Measurements from ENCODE around the gene SLC38A10. TPM values are rescaled to one million over a fixed set of nuclear protein-coding genes. Genes with fewer than 3 reads are reported as not detected.

The SLC38A10 gene
- polyA plus RNA-seq, 4 donors, result 48.4 to 107 (median 79.2) TPM

DNA sequence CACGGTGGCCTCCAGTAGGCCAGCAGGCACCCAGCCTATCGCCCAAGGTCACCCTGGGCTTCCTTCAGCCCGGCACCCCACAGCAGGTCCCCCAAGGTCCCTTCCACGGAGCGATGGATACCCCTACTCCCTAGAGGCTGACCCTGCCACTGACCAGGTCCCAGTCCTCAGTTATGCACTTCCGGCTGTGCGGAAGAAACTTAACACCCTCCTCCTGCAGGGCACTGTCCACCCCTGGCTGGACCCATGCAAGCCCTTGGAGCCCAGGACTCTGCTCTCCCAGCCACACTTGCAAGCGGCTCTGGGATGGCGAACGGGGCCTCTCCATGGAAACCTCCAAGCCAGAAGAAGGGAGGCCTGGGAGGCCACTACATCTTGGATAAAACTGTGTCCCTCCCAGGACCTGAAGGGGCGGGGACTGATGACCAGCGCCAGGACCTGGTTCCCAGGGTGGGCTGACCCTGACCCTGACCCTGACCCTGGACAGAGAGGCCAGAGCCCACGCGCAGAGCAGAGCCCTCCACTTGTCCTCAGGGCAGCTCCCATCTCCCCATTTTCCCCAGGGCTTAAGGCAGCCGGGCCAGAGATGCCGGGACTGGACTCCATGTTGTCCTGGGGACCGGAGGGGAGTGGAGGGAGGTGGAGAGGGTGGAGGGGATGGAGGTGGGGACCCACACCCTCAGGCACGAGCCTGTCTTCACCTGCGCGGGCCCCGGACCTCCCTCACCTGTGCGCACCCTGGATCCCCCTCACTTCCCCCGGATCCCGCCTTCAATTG is 73.1 kb downstream of the SLC38A10 start:
- DNase-seq (peak in 1 of 2 donors; percentile 25), FAIRE-seq (no peak)
- peak overlapping the region; percentile 48 to 74 (median 60) for H3K4me3 ChIP-seq (ENCODE audit: low read depth in 1 of 3, low read length in 3 of 3)
- H3K4me1 ChIP-seq (ENCODE audit: control insufficient read depth in 3 of 3, insufficient read depth in 2 of 3, low read depth in 1 of 3, low read length in 2 of 3), result peaks cover 0 to 19% (median 0%) of the 10 kb centered on the region in 3 donors
- H3K27me3 ChIP-seq (ENCODE audit: control insufficient read depth in 3 of 3, insufficient read depth in 3 of 3, low read length in 3 of 3), result peaks cover 0 to 9% (median 0%) of the 10 kb centered on the region in 3 donors
- no peaks in the 10 kb centered on the region for H3K9me3 ChIP-seq (ENCODE audit: control insufficient read depth in 2 of 2, insufficient read depth in 1 of 2, low read depth in 1 of 2, low read length in 1 of 2)
- H3K36me3 ChIP-seq (ENCODE audit: control insufficient read depth in 3 of 3, insufficient read depth in 2 of 3, low read depth in 1 of 3, low read length in 3 of 3), result peaks cover 0 to 27% (median 3%) of the 10 kb centered on the region in 3 donors
- no peak overlapping the region for H3K27ac ChIP-seq (ENCODE audit: low read depth in 1 of 3, low read length in 2 of 3)
- 7 to 20% (median 18%) methylated on average over 20 to 24 of the region's 24 CpGs for WGBS, 3 donors

DNA sequence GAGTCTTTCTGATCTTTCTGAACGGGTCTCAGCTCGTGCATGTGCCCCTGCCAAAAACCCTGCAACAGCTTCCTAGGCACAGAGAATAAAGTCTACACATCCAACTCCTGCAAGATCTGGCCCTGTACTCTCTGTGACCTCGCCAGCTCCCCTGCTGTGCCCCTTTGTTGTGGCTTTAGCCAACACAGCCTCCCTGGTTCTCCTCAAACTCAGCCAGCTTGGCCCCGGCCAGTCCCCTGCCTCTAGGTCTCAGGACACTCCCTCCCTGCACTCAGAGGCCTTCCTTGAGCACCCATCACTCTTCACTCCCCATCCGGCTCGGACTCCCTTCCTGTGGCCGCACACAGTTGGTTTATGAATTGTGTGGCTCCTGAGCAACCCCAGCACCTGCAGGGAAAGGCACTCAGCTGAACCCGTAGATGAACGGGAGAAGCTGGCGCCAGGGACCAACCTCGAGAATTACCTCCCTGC is 73.7 kb downstream of the SLC38A10 start:
- Histone ChIP-seq H3K27me3 (ENCODE audit: control insufficient read depth in 3 of 3, insufficient read depth in 3 of 3, low read length in 3 of 3) (peaks cover 0 to 9% (median 0%) of the 10 kb centered on the region in 3 donors), H3K36me3 (ENCODE audit: control insufficient read depth in 3 of 3, insufficient read depth in 2 of 3, low read depth in 1 of 3, low read length in 3 of 3) (peaks cover 0 to 32% (median 3%) of the 10 kb centered on the region in 3 donors), H3K4me3 (ENCODE audit: low read depth in 1 of 3, low read length in 3 of 3) (no peak overlapping the region), H3K27ac (ENCODE audit: low read depth in 1 of 3, low read length in 2 of 3) (no peak overlapping the region), H3K9me3 (ENCODE audit: control insufficient read depth in 2 of 2, insufficient read depth in 1 of 2, low read depth in 1 of 2, low read length in 1 of 2) (no peaks in the 10 kb centered on the region), H3K4me1 (ENCODE audit: control insufficient read depth in 3 of 3, insufficient read depth in 2 of 3, low read depth in 1 of 3, low read length in 2 of 3) (peaks cover 0 to 19% (median 0%) of the 10 kb centered on the region in 3 donors)
- no peak for FAIRE-seq
- no peak for DNase-seq
- 50 to 70% (median 50%) methylated on average over 11 of the region's 11 CpGs for WGBS, 3 donors

DNA sequence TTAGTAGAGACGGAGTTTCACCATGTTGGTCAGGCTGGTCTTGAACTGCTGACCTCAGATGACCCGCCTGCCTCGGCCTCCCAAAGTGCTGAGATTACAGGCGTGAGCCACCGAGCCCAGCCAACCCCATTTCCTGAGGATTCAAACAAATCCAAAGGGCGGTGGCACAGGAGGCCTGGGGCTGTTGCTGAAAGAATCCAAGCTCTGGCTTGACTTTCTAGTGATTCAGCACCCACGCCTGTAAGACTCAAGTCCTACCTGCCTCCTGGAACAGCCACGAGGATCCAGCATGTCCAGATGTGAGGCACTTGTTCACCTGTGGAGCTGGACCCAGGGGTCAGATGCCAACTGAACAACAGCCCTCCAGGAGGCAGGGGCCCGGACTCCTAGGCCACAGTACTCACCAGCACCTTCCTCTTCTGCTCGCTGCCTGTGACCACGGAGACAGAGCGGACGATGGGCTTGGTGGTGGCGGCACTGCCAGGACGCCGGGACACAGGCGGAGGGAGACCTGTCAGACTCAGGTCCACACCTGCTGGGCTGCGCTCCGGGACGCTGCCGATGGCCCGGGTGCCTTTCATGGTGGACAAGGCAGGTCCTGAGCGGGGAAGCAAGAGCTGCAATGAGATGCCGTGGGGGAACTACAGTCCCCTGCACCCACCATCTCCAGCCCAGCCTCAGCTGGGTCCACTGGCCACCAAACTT is 75.5 kb downstream of the SLC38A10 start:
- FAIRE-seq (no peak), DNase-seq (no peak)
- Histone ChIP-seq H3K4me3 (ENCODE audit: low read depth in 1 of 3, low read length in 3 of 3) (no peak overlapping the region), H3K36me3 (ENCODE audit: control insufficient read depth in 3 of 3, insufficient read depth in 2 of 3, low read depth in 1 of 3, low read length in 3 of 3) (peaks cover 0 to 32% (median 3%) of the 10 kb centered on the region in 3 donors), H3K27me3 (ENCODE audit: control insufficient read depth in 3 of 3, insufficient read depth in 3 of 3, low read length in 3 of 3) (peaks cover 0 to 9% (median 0%) of the 10 kb centered on the region in 3 donors), H3K27ac (ENCODE audit: low read depth in 1 of 3, low read length in 2 of 3) (no peak overlapping the region), H3K9me3 (ENCODE audit: control insufficient read depth in 2 of 2, insufficient read depth in 1 of 2, low read depth in 1 of 2, low read length in 1 of 2) (no peaks in the 10 kb centered on the region), H3K4me1 (ENCODE audit: control insufficient read depth in 3 of 3, insufficient read depth in 2 of 3, low read depth in 1 of 3, low read length in 2 of 3) (peaks cover 0 to 19% (median 0%) of the 10 kb centered on the region in 3 donors)
- 95 to 96% (median 95%) methylated on average over 24 of the region's 24 CpGs for WGBS, 3 donors

DNA sequence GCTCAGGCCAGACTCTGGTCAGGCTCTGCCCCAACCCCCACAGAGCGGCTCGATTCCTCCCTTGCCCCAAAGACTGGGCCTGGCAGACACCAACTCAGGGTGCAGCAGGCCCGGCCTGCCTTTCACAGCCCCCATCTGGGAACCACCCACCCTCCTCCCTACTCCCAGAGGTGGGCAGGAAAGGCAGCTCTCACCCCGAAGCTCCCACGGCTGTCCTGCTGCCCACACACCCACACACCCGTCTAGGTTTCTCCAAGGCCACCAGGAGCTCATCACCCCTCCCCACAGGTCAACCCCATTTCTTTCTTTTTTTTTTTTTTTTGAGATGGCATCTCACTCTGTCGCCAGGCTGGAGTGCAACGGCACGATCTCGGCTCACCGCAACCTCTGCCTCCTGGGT is 76.1 kb downstream of the SLC38A10 start:
- H3K36me3 ChIP-seq (ENCODE audit: control insufficient read depth in 3 of 3, insufficient read depth in 2 of 3, low read depth in 1 of 3, low read length in 3 of 3), result peaks cover 0 to 32% (median 3%) of the 10 kb centered on the region in 3 donors
- FAIRE-seq (no peak), DNase-seq (no peak)
- peaks cover 0 to 7% (median 0%) of the 10 kb centered on the region in 3 donors for H3K27me3 ChIP-seq (ENCODE audit: control insufficient read depth in 3 of 3, insufficient read depth in 3 of 3, low read length in 3 of 3)
- H3K4me1 ChIP-seq (ENCODE audit: control insufficient read depth in 3 of 3, insufficient read depth in 2 of 3, low read depth in 1 of 3, low read length in 2 of 3), result peaks cover 0 to 19% (median 0%) of the 10 kb centered on the region in 3 donors
- 90 to 94% (median 92%) methylated on average over 11 of the region's 11 CpGs for WGBS, 3 donors
- H3K4me3 ChIP-seq (ENCODE audit: low read depth in 1 of 3, low read length in 3 of 3), result no peak overlapping the region
- H3K27ac ChIP-seq (ENCODE audit: low read depth in 1 of 3, low read length in 2 of 3), result no peak overlapping the region
- no peaks in the 10 kb centered on the region for H3K9me3 ChIP-seq (ENCODE audit: control insufficient read depth in 2 of 2, insufficient read depth in 1 of 2, low read depth in 1 of 2, low read length in 1 of 2)

DNA sequence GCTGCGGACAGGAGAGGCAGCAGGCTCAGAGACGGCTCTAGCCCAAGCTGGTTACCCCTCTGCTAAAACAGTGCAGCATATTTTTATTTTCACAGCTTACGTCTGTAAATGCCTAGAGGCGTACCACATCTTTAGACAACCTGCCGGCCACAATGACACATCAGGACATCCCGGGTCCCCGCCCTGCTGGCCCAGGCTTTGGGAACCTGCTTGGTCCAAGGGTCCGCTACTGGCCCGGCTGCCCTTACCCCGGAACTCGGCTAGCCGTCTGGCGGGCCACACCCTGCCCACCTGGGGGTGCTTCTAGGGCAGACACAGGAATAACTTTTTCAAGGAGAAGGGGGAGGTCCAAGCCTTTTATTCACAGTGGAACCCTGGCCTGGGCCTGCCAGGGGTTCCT is 76.6 kb downstream of the SLC38A10 start:
- Histone ChIP-seq H3K27ac (ENCODE audit: low read depth in 1 of 3, low read length in 2 of 3) (no peak overlapping the region), H3K36me3 (ENCODE audit: control insufficient read depth in 3 of 3, insufficient read depth in 2 of 3, low read depth in 1 of 3, low read length in 3 of 3) (peaks cover 0 to 32% (median 3%) of the 10 kb centered on the region in 3 donors), H3K9me3 (ENCODE audit: control insufficient read depth in 2 of 2, insufficient read depth in 1 of 2, low read depth in 1 of 2, low read length in 1 of 2) (no peaks in the 10 kb centered on the region), H3K4me3 (ENCODE audit: low read depth in 1 of 3, low read length in 3 of 3) (no peak overlapping the region), H3K4me1 (ENCODE audit: control insufficient read depth in 3 of 3, insufficient read depth in 2 of 3, low read depth in 1 of 3, low read length in 2 of 3) (peaks cover 0 to 13% (median 0%) of the 10 kb centered on the region in 3 donors), H3K27me3 (ENCODE audit: control insufficient read depth in 3 of 3, insufficient read depth in 3 of 3, low read length in 3 of 3) (peaks cover 0 to 2% (median 0%) of the 10 kb centered on the region in 3 donors)
- 86 to 95% (median 91%) methylated on average over 13 of the region's 13 CpGs for WGBS, 3 donors
- no peak for DNase-seq
- FAIRE-seq, result no peak

DNA sequence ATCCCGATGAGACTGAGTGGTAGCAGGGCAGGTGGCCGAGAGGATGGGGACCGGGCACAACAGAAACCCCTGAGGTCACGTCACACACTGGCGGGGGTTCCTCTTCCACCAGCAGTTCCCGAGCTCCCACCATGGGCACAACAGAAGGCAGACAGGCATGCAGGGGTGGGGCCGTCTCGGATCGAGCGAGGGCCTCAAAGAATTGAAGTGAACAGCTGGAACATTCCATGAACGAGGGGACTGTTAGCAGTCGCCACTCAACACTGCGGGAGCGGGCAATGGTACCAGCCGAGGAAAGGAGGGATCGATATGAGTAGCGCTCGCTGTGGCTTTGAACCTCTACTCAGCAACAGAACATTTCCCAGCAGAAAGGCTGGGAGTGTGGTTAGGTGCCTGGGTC is 77.6 kb downstream of the SLC38A10 start:
- H3K27ac ChIP-seq (ENCODE audit: low read depth in 1 of 3, low read length in 2 of 3), result no peak overlapping the region
- DNase-seq (no peak), FAIRE-seq (no peak)
- H3K36me3 ChIP-seq (ENCODE audit: control insufficient read depth in 3 of 3, insufficient read depth in 2 of 3, low read depth in 1 of 3, low read length in 3 of 3), result peaks cover 0 to 32% (median 3%) of the 10 kb centered on the region in 3 donors
- 92 to 94% (median 93%) methylated on average over 18 of the region's 18 CpGs for WGBS, 3 donors
- H3K4me1 ChIP-seq (ENCODE audit: control insufficient read depth in 3 of 3, insufficient read depth in 2 of 3, low read depth in 1 of 3, low read length in 2 of 3), result peaks cover 0 to 11% (median 0%) of the 10 kb centered on the region in 3 donors
- no peaks in the 10 kb centered on the region for H3K9me3 ChIP-seq (ENCODE audit: control insufficient read depth in 2 of 2, insufficient read depth in 1 of 2, low read depth in 1 of 2, low read length in 1 of 2)
- H3K27me3 ChIP-seq (ENCODE audit: control insufficient read depth in 3 of 3, insufficient read depth in 3 of 3, low read length in 3 of 3), result no peaks in the 10 kb centered on the region
- H3K4me3 ChIP-seq (ENCODE audit: low read depth in 1 of 3, low read length in 3 of 3), result no peak overlapping the region

DNA sequence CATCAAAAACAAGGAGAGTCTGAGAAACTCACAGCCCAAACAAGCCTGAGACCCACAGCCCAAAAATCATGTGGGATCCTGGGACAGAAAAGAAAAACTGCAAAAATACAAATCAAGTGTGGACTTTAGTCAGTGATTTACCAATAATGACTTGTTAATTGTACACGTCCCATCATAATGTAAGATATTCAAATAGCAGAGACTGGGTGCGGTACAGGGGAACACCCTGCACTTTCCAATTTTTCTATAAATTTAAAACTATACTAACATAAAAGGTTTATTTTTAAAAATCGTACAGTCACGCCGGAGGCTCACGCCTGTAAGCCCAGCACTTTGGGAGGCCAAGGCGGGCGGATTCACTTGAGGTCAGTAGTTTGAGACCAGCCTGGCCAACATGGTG is 81.1 kb downstream of the SLC38A10 start:
- Histone ChIP-seq H3K9me3 (ENCODE audit: control insufficient read depth in 2 of 2, insufficient read depth in 1 of 2, low read depth in 1 of 2, low read length in 1 of 2) (no peaks in the 10 kb centered on the region), H3K4me1 (ENCODE audit: control insufficient read depth in 3 of 3, insufficient read depth in 2 of 3, low read depth in 1 of 3, low read length in 2 of 3) (no peaks in the 10 kb centered on the region), H3K36me3 (ENCODE audit: control insufficient read depth in 3 of 3, insufficient read depth in 2 of 3, low read depth in 1 of 3, low read length in 3 of 3) (peaks cover 0 to 27% (median 3%) of the 10 kb centered on the region in 3 donors), H3K4me3 (ENCODE audit: low read depth in 1 of 3, low read length in 3 of 3) (no peak overlapping the region), H3K27me3 (ENCODE audit: control insufficient read depth in 3 of 3, insufficient read depth in 3 of 3, low read length in 3 of 3) (no peaks in the 10 kb centered on the region), H3K27ac (ENCODE audit: low read depth in 1 of 3, low read length in 2 of 3) (no peak overlapping the region)
- no peak for DNase-seq
- FAIRE-seq, result no peak
- WGBS, 3 donors, result 89 to 93% (median 91%) methylated on average over 8 of the region's 8 CpGs

DNA sequence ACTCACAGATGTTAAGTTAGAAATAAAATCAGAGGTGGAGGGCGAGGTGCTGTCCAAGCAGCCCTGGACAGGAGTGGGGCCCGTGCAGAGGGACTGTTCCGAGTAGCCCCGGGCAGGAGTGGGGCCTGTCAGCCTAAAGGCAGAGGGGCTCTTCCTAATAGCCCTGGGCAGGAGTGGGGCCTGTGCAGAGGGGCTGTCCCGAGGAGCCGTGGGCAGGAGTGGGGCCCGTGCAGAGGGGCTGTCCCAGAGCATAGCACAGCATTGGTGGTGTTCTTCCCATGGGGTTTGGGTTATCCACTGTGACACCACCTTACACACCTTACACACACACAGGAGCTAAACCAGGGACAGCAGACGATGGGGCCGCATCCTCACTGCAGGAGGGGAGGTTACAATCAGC is 82.7 kb downstream of the SLC38A10 start:
- WGBS, 3 donors, result 89 to 95% (median 91%) methylated on average over 9 of the region's 9 CpGs
- Histone ChIP-seq H3K36me3 (ENCODE audit: control insufficient read depth in 3 of 3, insufficient read depth in 2 of 3, low read depth in 1 of 3, low read length in 3 of 3) (peaks cover 0 to 29% (median under 1%) of the 10 kb centered on the region in 3 donors), H3K27me3 (ENCODE audit: control insufficient read depth in 3 of 3, insufficient read depth in 3 of 3, low read length in 3 of 3) (no peaks in the 10 kb centered on the region), H3K4me1 (ENCODE audit: control insufficient read depth in 3 of 3, insufficient read depth in 2 of 3, low read depth in 1 of 3, low read length in 2 of 3) (no peaks in the 10 kb centered on the region), H3K9me3 (ENCODE audit: control insufficient read depth in 2 of 2, insufficient read depth in 1 of 2, low read depth in 1 of 2, low read length in 1 of 2) (no peaks in the 10 kb centered on the region), H3K4me3 (ENCODE audit: low read depth in 1 of 3, low read length in 3 of 3) (no peak overlapping the region), H3K27ac (ENCODE audit: low read depth in 1 of 3, low read length in 2 of 3) (no peak overlapping the region)
- FAIRE-seq (no peak), DNase-seq (no peak)
